A673 (cell line): ENCODE results near the gene ZBTB20. TPM values are rescaled to one million over a fixed set of nuclear protein-coding genes. Genes with fewer than 3 reads are reported as not detected.

Experiments
- BruUV-seq: library from RNA; stranded (reverse); fragments of 400-500 nt; replicated peaks from 2 replicates; lab custom pipeline; 2021; lab: Mats Ljungman, UMichigan
- CTCF ChIA-PET: fragments of 300-600 bp; sonication (Branson Sonifier 250); formaldehyde crosslinking; loops from one replicate; lab custom pipeline; 2022; ENCODE audit warnings: antibody characterized with exemption; lab: Charles Lee
- POLR2A ChIA-PET: fragments of 300-600 bp; sonication (Branson Sonifier 250); formaldehyde crosslinking; loops from one replicate; lab custom pipeline; 2022; ENCODE audit warnings: antibody characterized with exemption; ENCODE audit not compliant: low non-redundant PET; lab: Charles Lee
- DNase-seq: peaks from one replicate; pipeline ENCODE4 v3.0.0-alpha.2; 2015; ENCODE audit warnings: low spot score
- H3K27ac ChIP-seq: fragments of 200-600 bp; sonication (generic); 2 replicates; pipeline ENCODE4 v1.5.1; 2016; ENCODE audit warnings: mixed run types, low read depth, mild to moderate bottlenecking, mixed read lengths, antibody characterized with exemption, low read length; ENCODE audit not compliant: poor library complexity, severe bottlenecking
- H3K27me3 ChIP-seq: fragments of 200-600 bp; sonication (generic); replicated peaks from 2 replicates; pipeline ENCODE4 v1.6.1; 2017; ENCODE audit warnings: mixed run types, low read depth, mild to moderate bottlenecking, mixed read lengths, antibody characterized with exemption, low read length; ENCODE audit not compliant: insufficient read depth, poor library complexity
- H3K36me3 ChIP-seq: fragments of 200-600 bp; sonication (generic); 2 replicates; pipeline ENCODE4 v1.6.1; 2016; ENCODE audit warnings: mixed run types, mild to moderate bottlenecking, mixed read lengths, antibody characterized with exemption, low read length; ENCODE audit not compliant: insufficient read depth, poor library complexity, severe bottlenecking
- H3K4me1 ChIP-seq: fragments of 200-600 bp; sonication (generic); 2 replicates; pipeline ENCODE4 v1.6.1; 2017; ENCODE audit warnings: mixed run types, mild to moderate bottlenecking, mixed read lengths, antibody characterized with exemption, low read length; ENCODE audit not compliant: insufficient read depth, poor library complexity, severe bottlenecking
- H3K4me3 ChIP-seq: fragments of 200-600 bp; sonication (generic); 2 replicates; pipeline ENCODE4 v1.5.1; 2016; ENCODE audit warnings: low read depth, mixed run types, mild to moderate bottlenecking, mixed read lengths, low read length; ENCODE audit not compliant: poor library complexity, severe bottlenecking
- H3K9me3 ChIP-seq: fragments of 200-600 bp; sonication (generic); 2 replicates; pipeline ENCODE4 v1.6.1; 2016; ENCODE audit warnings: mixed run types, low read depth, mild to moderate bottlenecking, mixed read lengths, antibody characterized with exemption, low read length; ENCODE audit not compliant: poor library complexity, severe bottlenecking
- CTCF ChIP-seq: fragments of 300-800, 200-600 bp; sonication (generic); conservative IDR thresholded peaks from 2 replicates; pipeline ENCODE4 v1.5.1; 2017; ENCODE audit warnings: low read depth, mild to moderate bottlenecking, antibody characterized with exemption, low read length, moderate library complexity, mixed read lengths
- EZH2 ChIP-seq: fragments of 200-600 bp; sonication (generic); IDR thresholded peaks from 2 replicates; pipeline ENCODE4 v1.6.1; 2017; ENCODE audit warnings: borderline replicate concordance, low read depth, mild to moderate bottlenecking, mixed read lengths, antibody characterized with exemption, low read length; ENCODE audit not compliant: poor library complexity, severe bottlenecking
- intact Hi-C: fragments of 100-400 bp; cut with micrococcal nuclease; formaldehyde crosslinking; loops from one replicate; pipeline ENCODE4 v1.10.0; 2022; ENCODE audit not compliant: unreplicated experiment
- total RNA-seq: library from RNA; stranded (reverse); gene quantifications from 2 replicates; pipeline ENCODE4 v1.2.3, GENCODE V29; 2021

The ZBTB20 gene
- total RNA-seq, 1 experiment from 2014 or later = 13.5 TPM

GRCh38 chr3:114506591-114507300 is 640.3 kb downstream of the ZBTB20 start:
- DNase-seq = no peak

GRCh38 chr3:114504941-114505628 is 642.0 kb downstream of the ZBTB20 start:
- ChIA-PET CTCF (no interaction called here), POLR2A (interaction anchor here (0.7 kb wide), 1 partner anchor 1326 kb away, joined by 4 read pairs; no protein-coding TSS in a partner anchor)
- H3K9me3 ChIP-seq = no peaks in the 10 kb centered on the region
- BruUV-seq = no TSS peak
- intact Hi-C loops = no loop called here
- H3K4me1 ChIP-seq = no peaks in the 10 kb centered on the region
- no peak overlapping the region for H3K4me3 ChIP-seq
- no peak overlapping the region for H3K27ac ChIP-seq
- TF ChIP-seq CTCF (no peak), EZH2 (no peak)
- peak; percentile 14 for DNase-seq
- no peaks in the 10 kb centered on the region for H3K27me3 ChIP-seq
- no peaks in the 10 kb centered on the region for H3K36me3 ChIP-seq

More at GRCh38 chr3:114506591-114507300, 640.3 kb downstream of the ZBTB20 start:
- Histone ChIP-seq H3K27me3 (no peaks in the 10 kb centered on the region), H3K4me3 (no peak overlapping the region), H3K27ac (no peak overlapping the region), H3K4me1 (no peaks in the 10 kb centered on the region), H3K9me3 (no peaks in the 10 kb centered on the region), H3K36me3 (no peaks in the 10 kb centered on the region)
- ChIA-PET CTCF (no interaction called here), POLR2A (no interaction called here)
- intact Hi-C loops = no loop called here
- TF ChIP-seq CTCF (no peak), EZH2 (no peak)
- no TSS peak for BruUV-seq

GRCh38 chr3:114502204-114502603 is 644.9 kb downstream of the ZBTB20 start:
- Histone ChIP-seq H3K27ac (no peak overlapping the region), H3K36me3 (no peaks in the 10 kb centered on the region), H3K27me3 (no peaks in the 10 kb centered on the region), H3K9me3 (no peaks in the 10 kb centered on the region), H3K4me1 (no peaks in the 10 kb centered on the region), H3K4me3 (no peak overlapping the region)
- intact Hi-C loops = no loop called here
- ChIA-PET CTCF (no interaction called here), POLR2A (no interaction called here)
- no peak for DNase-seq
- TF ChIP-seq CTCF (no peak), EZH2 (no peak)
- no TSS peak for BruUV-seq
